WTC11 (cell line): ENCODE measurements around the gene REEP1. TPM values are rescaled to one million over a fixed set of nuclear protein-coding genes. Genes with fewer than 3 reads are reported as not detected.

Experiments used
- ATAC-seq: fragments of 200-7000 bp; cut with Tn5 transposase; 2 replicates; pipeline ENCODE4 v1.10.0; 2021; ENCODE audit warnings: mild to moderate bottlenecking, moderate library complexity
- CTCF ChIA-PET: fragments of 300-600 bp; sonication (Branson Sonifier 250); formaldehyde crosslinking; loops from one replicate; lab custom pipeline; 2021; ENCODE audit warnings: antibody characterized with exemption; lab: Charles Lee
- POLR2A ChIA-PET: fragments of 350-600 bp; sonication (Branson Sonifier 250); formaldehyde crosslinking; loops from one replicate; lab custom pipeline; 2021; ENCODE audit warnings: antibody characterized with exemption; lab: Charles Lee
- DNase-seq: peaks from one replicate; pipeline ENCODE4 v3.0.0; 2021; ENCODE audit warnings: low spot score
- H3K27ac Mint-ChIP-seq: 2 replicates; pipeline ENCODE4 v1.8.0; 2021; ENCODE audit warnings: mixed read lengths
- H3K27me3 Mint-ChIP-seq: 2 replicates; pipeline ENCODE4 v1.8.0; 2021; ENCODE audit warnings: low read depth, mild to moderate bottlenecking, moderate library complexity, mixed read lengths
- H3K36me3 Mint-ChIP-seq: 2 replicates; pipeline ENCODE4 v1.8.0; 2021; ENCODE audit warnings: mixed read lengths
- H3K4me1 Mint-ChIP-seq: 2 replicates; pipeline ENCODE4 v1.8.0; 2022; ENCODE audit warnings: mixed read lengths
- H3K4me3 Mint-ChIP-seq: 2 replicates; pipeline ENCODE4 v1.8.0; 2021; ENCODE audit warnings: mild to moderate bottlenecking, moderate library complexity, mixed read lengths
- H3K9me3 Mint-ChIP-seq: 2 replicates; pipeline ENCODE4 v1.8.0; 2021; ENCODE audit warnings: mixed read lengths
- ATF1 ChIP-seq: sonication (generic); formaldehyde crosslinking; IDR thresholded peaks from 2 replicates; pipeline ENCODE4 v1.8.1; 2023; ENCODE audit warnings: mild to moderate bottlenecking, moderate library complexity, missing genetic modification reagents
- CBFB ChIP-seq: sonication (generic); formaldehyde crosslinking; IDR thresholded peaks from 2 replicates; pipeline ENCODE4 v1.8.1; 2022; ENCODE audit warnings: mild to moderate bottlenecking, low read depth, missing genetic modification reagents
- CREB1 ChIP-seq: sonication (generic); formaldehyde crosslinking; IDR thresholded peaks from 2 replicates; pipeline ENCODE4 v1.8.0; 2023; ENCODE audit warnings: mild to moderate bottlenecking, missing genetic modification reagents
- CREM ChIP-seq: sonication (generic); formaldehyde crosslinking; IDR thresholded peaks from 2 replicates; pipeline ENCODE4 v1.8.1; 2022; ENCODE audit warnings: mild to moderate bottlenecking, missing genetic modification reagents, moderate library complexity
- E2F5 ChIP-seq: sonication (generic); formaldehyde crosslinking; IDR thresholded peaks from 2 replicates; pipeline ENCODE4 v1.8.1; 2022; ENCODE audit warnings: mild to moderate bottlenecking, moderate library complexity, missing genetic modification reagents
- FOXJ3 ChIP-seq: sonication (generic); formaldehyde crosslinking; IDR thresholded peaks from 2 replicates; pipeline ENCODE4 v1.9.0; 2021; ENCODE audit warnings: missing genetic modification reagents, mild to moderate bottlenecking, borderline replicate concordance
- GRHL2 ChIP-seq: fragments of 250-450 bp; sonication (Bioruptor Pico); IDR thresholded peaks from 2 replicates; pipeline ENCODE4 v1.8.0; 2022; ENCODE audit warnings: mild to moderate bottlenecking, moderate library complexity; ENCODE audit not compliant: insufficient replicate concordance, severe bottlenecking
- HMGXB4 ChIP-seq: sonication (generic); formaldehyde crosslinking; IDR thresholded peaks from 2 replicates; pipeline ENCODE4 v1.8.1; 2023; ENCODE audit warnings: mild to moderate bottlenecking, moderate library complexity, missing genetic modification reagents
- IRF2 ChIP-seq: sonication (generic); formaldehyde crosslinking; IDR thresholded peaks from 2 replicates; pipeline ENCODE4 v1.8.0; 2022; ENCODE audit warnings: low read depth, missing genetic modification reagents, borderline replicate concordance
- NFATC4 ChIP-seq: fragments of 250-450 bp; sonication (Bioruptor Pico); IDR thresholded peaks from 2 replicates; pipeline ENCODE4 v1.9.0; 2021; ENCODE audit warnings: mild to moderate bottlenecking
- NR2C2 ChIP-seq: sonication (generic); formaldehyde crosslinking; IDR thresholded peaks from 2 replicates; pipeline ENCODE4 v1.8.0; 2022; ENCODE audit warnings: mild to moderate bottlenecking, missing genetic modification reagents
- PRRX2 ChIP-seq: fragments of 250-450 bp; sonication (Bioruptor Pico); IDR thresholded peaks from 2 replicates; pipeline ENCODE4 v1.8.0; 2021; ENCODE audit warnings: mild to moderate bottlenecking
- RORB ChIP-seq: fragments of 250-450 bp; sonication (Bioruptor Pico); IDR thresholded peaks from 2 replicates; pipeline ENCODE4 v1.9.0; 2021; ENCODE audit warnings: mild to moderate bottlenecking
- STAT6 ChIP-seq: sonication (generic); formaldehyde crosslinking; conservative IDR thresholded peaks from 2 replicates; pipeline ENCODE4 v1.8.1; 2023; ENCODE audit warnings: mild to moderate bottlenecking, low read depth, missing genetic modification reagents, moderate library complexity
- ZBTB21 ChIP-seq: sonication (generic); formaldehyde crosslinking; IDR thresholded peaks from 2 replicates; pipeline ENCODE4 v1.8.1; 2023; ENCODE audit warnings: mild to moderate bottlenecking, missing genetic modification reagents, borderline replicate concordance
- ZNF121 ChIP-seq: sonication (generic); formaldehyde crosslinking; IDR thresholded peaks from 2 replicates; pipeline ENCODE4 v1.8.0; 2023; ENCODE audit warnings: missing genetic modification reagents
- ZNF138 ChIP-seq: sonication (generic); formaldehyde crosslinking; conservative IDR thresholded peaks from 2 replicates; pipeline ENCODE4 v1.8.1; 2022; ENCODE audit warnings: mild to moderate bottlenecking, moderate library complexity, missing genetic modification reagents
- ZNF219 ChIP-seq: sonication (generic); formaldehyde crosslinking; IDR thresholded peaks from 2 replicates; pipeline ENCODE4 v1.8.0; 2023; ENCODE audit warnings: missing genetic modification reagents, mild to moderate bottlenecking, borderline replicate concordance
- ZNF232 ChIP-seq: sonication (generic); formaldehyde crosslinking; IDR thresholded peaks from 2 replicates; pipeline ENCODE4 v1.8.0; 2022; ENCODE audit warnings: mild to moderate bottlenecking, missing genetic modification reagents
- ZNF263 ChIP-seq: sonication (generic); formaldehyde crosslinking; IDR thresholded peaks from 2 replicates; pipeline ENCODE4 v1.8.1; 2022; ENCODE audit warnings: low read depth, mild to moderate bottlenecking, moderate library complexity, missing genetic modification reagents
- ZNF396 ChIP-seq: fragments of 250-450 bp; sonication (Bioruptor Pico); IDR thresholded peaks from 2 replicates; pipeline ENCODE4 v1.8.0; 2021; ENCODE audit warnings: mild to moderate bottlenecking, moderate library complexity, borderline replicate concordance
- ZNF425 ChIP-seq: fragments of 250-450 bp; sonication (Bioruptor Pico); conservative IDR thresholded peaks from 2 replicates; pipeline ENCODE4 v1.9.0; 2021; ENCODE audit warnings: mild to moderate bottlenecking
- total RNA-seq: library from RNA; stranded (reverse); gene quantifications from 3 replicates; pipeline ENCODE4 v1.2.3, GENCODE V29; 2021

The REEP1 gene
- total RNA-seq, 1 experiment from 2014 or later = 1.9 TPM

- no peaks in the 10 kb centered on the region for H3K36me3 Mint-ChIP-seq
- no peak for ATAC-seq
- CTCF ChIA-PET = interaction anchor here (1.5 kb wide), 1 partner anchor 138 kb away, joined by 3 read pairs; no protein-coding TSS in a partner anchor
- H3K9me3 Mint-ChIP-seq = no peaks in the 10 kb centered on the region
- no peaks in the 10 kb centered on the region for H3K27me3 Mint-ChIP-seq
- no peak for DNase-seq
- no peak overlapping the region for H3K4me3 Mint-ChIP-seq
- POLR2A ChIA-PET = no interaction called here
- no peak overlapping the region for H3K27ac Mint-ChIP-seq
- TF ChIP-seq ZNF263 (CRISPR knock-in tag) (no peak), IRF2 (no peak), ZNF219 (no peak), STAT6 (CRISPR knock-in tag) (no peak), CREB1 (CRISPR knock-in tag) (no peak), ATF1 (CRISPR knock-in tag) (no peak), PRRX2 (CRISPR knock-in tag) (no peak), ZNF121 (CRISPR knock-in tag) (no peak), NR2C2 (CRISPR knock-in tag) (no peak), RORB (no peak), CREM (CRISPR knock-in tag) (no peak), FOXJ3 (no peak)
- TF ChIP-seq, all 79 proteins: peak for 0
- H3K4me1 Mint-ChIP-seq = peaks cover 14% of the 10 kb centered on the region
Measured at GRCh38 chr2:86358957-86359356, 21.5 kb upstream of the REEP1 start.

- Mint-ChIP-seq H3K27ac (no peak overlapping the region), H3K4me3 (no peak overlapping the region), H3K9me3 (no peaks in the 10 kb centered on the region), H3K36me3 (no peaks in the 10 kb centered on the region), H3K4me1 (peaks cover 14% of the 10 kb centered on the region), H3K27me3 (no peaks in the 10 kb centered on the region)
- TF ChIP-seq GRHL2 (CRISPR knock-in tag) (no peak), E2F5 (no peak), ZBTB21 (no peak), ZNF425 (CRISPR knock-in tag) (no peak), ZNF232 (CRISPR knock-in tag) (no peak), ZNF121 (CRISPR knock-in tag) (no peak), HMGXB4 (CRISPR knock-in tag) (no peak), NFATC4 (CRISPR knock-in tag) (no peak), ZNF396 (CRISPR knock-in tag) (no peak), ZNF138 (CRISPR knock-in tag) (no peak), CBFB (no peak)
- POLR2A ChIA-PET = no interaction called here
- CTCF ChIA-PET = no interaction called here
- ATAC-seq (no peak), DNase-seq (no peak)
Measured at GRCh38 chr2:86357392-86357963, 20.1 kb upstream of the REEP1 start.
